Lower leg skin (tissue), 3 donors: ENCODE measurements around the gene EFEMP2.

Source experiments
- CTCF ChIP-seq, 3 donors: fragments of 450-650 bp; IDR thresholded peaks; one replicate each; pipeline ENCODE4 v1.5.1; 2016; ENCODE audit warnings: antibody characterized with exemption in 3 of 3, mild to moderate bottlenecking in 3 of 3, moderate library complexity in 2 of 3
- POLR2A ChIP-seq, 2 donors: fragments of 450-650 bp; IDR thresholded peaks; one replicate each; pipeline ENCODE4 v1.6.1; 2016 to 2017; ENCODE audit warnings: antibody characterized with exemption in 2 of 2, mild to moderate bottlenecking in 1 of 2, moderate library complexity in 1 of 2

DNA sequence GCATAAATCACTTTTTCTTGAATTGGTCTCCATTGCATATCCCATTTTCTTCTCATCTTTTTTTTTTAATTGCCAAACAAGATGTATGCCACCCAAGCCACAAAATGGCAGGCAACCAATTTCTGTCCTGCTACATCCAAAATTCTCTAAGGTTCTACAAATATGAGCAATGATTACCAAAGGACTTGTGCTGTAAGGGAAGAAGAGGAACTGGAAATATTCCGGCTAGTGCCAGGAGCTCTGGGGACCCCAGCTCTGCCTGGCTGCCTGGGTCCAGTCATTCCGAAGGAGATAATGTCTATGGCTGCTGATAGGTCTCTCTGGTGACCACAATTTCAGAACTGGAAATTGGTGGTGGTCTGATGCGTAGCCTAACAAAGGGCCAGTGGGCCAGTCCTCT, 55.9 kb downstream of the EFEMP2 start:
- TF ChIP-seq CTCF (IDR thresholded peaks at IDR 0.05) (no peak), POLR2A (IDR thresholded peaks at IDR 0.05) (no peak)
